Astrocyte of the spinal cord (primary cell): ENCODE measurements around the gene NT5C3A.
A peak's percentile ranks its signal among the peaks of the same experiment; 100 is the strongest.

Experiments
- DNase-seq: peaks from one replicate; pipeline ENCODE4 v3.0.0; 2011; ENCODE audit warnings: low read depth, low spot score
- H3K4me3 ChIP-seq: 2 replicates; pipeline ENCODE4 v1.5.1; 2011; ENCODE audit warnings: low read depth, mild to moderate bottlenecking, low read length, moderate library complexity
- CTCF ChIP-seq: IDR thresholded peaks from 2 replicates; pipeline ENCODE4 v1.5.1; 2012; ENCODE audit warnings: low read depth, mild to moderate bottlenecking, low read length, inconsistent platforms
- in situ Hi-C: cut with HindIII; loops from 2 replicates; pipeline ENCODE4 v1.10.0; 2017; ENCODE audit warnings: low sequenced_read_pairs

The NT5C3A gene

DNA sequence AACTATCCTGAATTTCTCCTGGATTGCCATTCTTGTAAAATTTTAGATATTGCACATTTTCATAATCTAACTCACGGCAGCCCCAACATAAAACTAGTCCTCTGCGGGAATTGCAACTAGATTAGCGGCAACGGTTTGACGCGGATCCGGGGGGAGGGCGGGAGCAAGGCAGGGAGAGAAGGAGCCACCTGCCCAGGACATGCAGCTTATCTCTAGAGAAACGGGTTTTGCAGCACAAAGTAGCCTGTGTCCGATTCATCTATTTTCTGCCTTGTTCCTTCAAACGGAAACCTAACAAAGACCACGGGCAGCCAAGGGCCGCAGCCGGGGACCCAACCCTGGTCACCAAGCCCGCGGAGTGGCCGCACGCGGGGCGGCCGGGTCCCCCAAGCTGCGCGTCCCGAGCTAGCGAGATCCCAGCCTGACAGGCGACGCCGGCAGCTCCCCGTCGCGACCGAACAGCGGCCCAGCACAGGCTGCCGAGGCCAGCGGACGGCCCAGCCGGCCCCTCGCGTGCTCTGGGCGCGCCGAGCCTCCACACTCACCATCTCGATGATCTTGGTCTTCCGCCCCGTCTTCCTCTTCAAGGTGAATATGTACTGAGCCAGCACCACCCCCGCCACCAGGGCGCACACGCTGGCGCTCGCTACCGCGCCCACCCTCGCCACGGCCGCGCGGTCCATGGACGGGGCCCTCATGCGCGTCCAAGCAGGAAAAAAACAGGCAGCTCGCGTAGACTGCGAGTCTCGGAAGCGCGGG lies at the start of gene NT5C3A:
Gene NT5C3A, minus strand, starts transcription at position 754 of the 759 bp plus-strand sequence. Its CDS starts 71 bp downstream, at position 683.
- DNase-seq = peak; percentile 33
- in situ Hi-C loops = no loop called here
- no peak for TF ChIP-seq CTCF

GRCh38 chr7:33111614-33112013 lies 49.0 kb upstream of the NT5C3A start:
- H3K4me3 ChIP-seq = no peak overlapping the region
- no peak for TF ChIP-seq CTCF
- DNase-seq = no peak
- in situ Hi-C loops = no loop called here

More for the DNA sequence above, at the start of gene NT5C3A:
- H3K4me3 ChIP-seq = peak within 1 kb of the TSS; percentile 75

DNA sequence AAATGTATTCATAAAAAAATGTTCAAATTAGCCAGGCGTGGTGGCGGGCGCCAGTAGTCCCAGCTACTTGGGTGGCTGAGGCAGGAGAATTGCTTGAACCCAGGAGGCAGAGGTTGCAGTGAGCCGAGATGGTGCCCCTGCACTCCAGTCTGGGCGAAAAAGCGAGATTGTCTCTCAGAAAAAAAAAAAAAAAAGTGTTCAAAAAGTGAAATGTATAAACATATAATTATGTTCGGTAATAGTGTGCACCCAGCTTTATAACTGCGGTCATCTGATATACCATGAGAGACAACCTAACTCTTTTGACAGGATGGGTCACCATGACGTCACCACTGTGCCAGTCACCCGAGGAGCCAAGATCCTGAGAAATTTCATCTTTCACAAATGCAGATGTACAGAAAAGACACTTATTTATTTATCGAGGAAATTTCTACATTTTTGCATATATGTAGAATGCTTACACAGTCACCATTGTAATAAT lies 47.2 kb upstream of the NT5C3A start:
- DNase-seq = no peak
- no peak for TF ChIP-seq CTCF
- peak overlapping the region; percentile 44 for H3K4me3 ChIP-seq
- in situ Hi-C loops = no loop called here

GRCh38 chr7:33109005-33109757 lies 46.6 kb upstream of the NT5C3A start, which contains the start of gene RP9:
Gene RP9 (minus strand): TSS chr7:33109404. CDS start chr7:33109372, 32 bp downstream.
- peak; percentile 36 for TF ChIP-seq CTCF
- H3K4me3 ChIP-seq = peak within 1 kb of the TSS; percentile 79
- peak; percentile 67 for DNase-seq
- in situ Hi-C loops = no loop called here

DNA sequence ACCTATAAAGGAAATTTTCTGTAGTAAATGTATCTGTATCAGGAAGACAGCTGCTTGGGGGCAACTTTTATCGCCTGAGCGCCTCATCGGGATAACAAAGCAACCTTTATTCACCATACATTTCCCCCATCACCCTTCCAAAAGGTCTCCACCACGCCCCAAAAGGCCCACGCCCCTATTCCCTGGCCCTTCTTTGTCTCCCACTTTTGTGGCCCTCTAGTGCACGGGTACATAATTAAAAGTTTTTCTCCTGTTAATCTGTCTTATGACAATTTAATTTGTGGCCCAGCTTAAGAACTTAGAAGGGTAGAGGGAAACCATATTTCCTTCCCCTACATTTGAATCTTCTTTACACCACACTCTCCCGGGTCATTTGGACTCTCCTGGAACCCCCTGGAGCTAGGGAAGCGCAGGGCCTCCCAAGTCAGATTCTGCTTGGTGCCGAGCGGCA lies 46.0 kb upstream of the NT5C3A start:
- DNase-seq = no peak
- H3K4me3 ChIP-seq = peak overlapping the region; percentile 79
- in situ Hi-C loops = no loop called here
- TF ChIP-seq CTCF = peak; percentile 5
